ENCODE data around the gene TTC23L.
"Not testable (repeated sequence)": the region's sequence is repeated elsewhere in the genome, so short reads cannot be mapped to it uniquely, and the experiment has no call there.

GRCh38 chr5:34923256-34923655 is 84.3 kb downstream of the TTC23L start:
- TF ChIP-seq POLR2A, CTCF, POLR2AphosphoS5 (IDR thresholded peaks at IDR 0.05): not testable (repeated sequence)

Measured in suprapubic skin (tissue), 4 donors.